ENCODE results near the gene EPS8L1. TPM values are rescaled to one million over a fixed set of nuclear protein-coding genes. Genes with fewer than 3 reads are reported as not detected.

The EPS8L1 gene
- total and polyA plus RNA-seq, 2 donors (not counting 1 experiment from before 2014, with no cell fraction given): 0.72 to 1.0 TPM

GRCh38 chr19:55117663-55118391 is 42.2 kb downstream of the EPS8L1 start:
- no peaks in the 10 kb centered on the region for H3K36me3 ChIP-seq (replicated peaks in 1 of 2; ENCODE audit: control extremely low read depth in 1 of 2, control insufficient read depth in 1 of 2, extremely low read depth in 1 of 2, insufficient read depth in 2 of 2, low read length in 1 of 2)
- intact Hi-C loops (cut with micrococcal nuclease): loop anchor here (1.0 to 10.0 kb wide), 7 partner anchors 55 to 1003 kb away; partner anchors contain the start of genes EPN1, PRPF31, RDH13 and RPL28
- no peak for TF ChIP-seq EZH2 (IDR thresholded peaks at IDR 0.05; ENCODE audit: borderline replicate concordance, insufficient read depth, low read depth, low read length, poor library complexity, severe bottlenecking)
- TF ChIP-seq CTCF (IDR thresholded peaks at IDR 0.05): no peak

More at GRCh38 chr19:55117663-55118391, 42.2 kb downstream of the EPS8L1 start:
- H3K4me3 ChIP-seq (ENCODE audit: control extremely low read depth in 1 of 5, extremely low read depth in 1 of 5, insufficient read depth in 1 of 5, low read depth in 2 of 5, low read length in 4 of 5): peak overlapping the region; percentile 52 to 83 (median 75)
- H3K4me1 ChIP-seq (ENCODE audit: control insufficient read depth in 2 of 2, insufficient read depth in 2 of 2, low read length in 2 of 2): peaks cover 12 to 42% of the 10 kb centered on the region in 2 donors
- H3K9ac ChIP-seq (ENCODE audit: low read length): peak overlapping the region; percentile 82
- Mint-ChIP-seq H3K4me3 (peak overlapping the region; percentile 98), H3K4me1 (peaks cover 49% of the 10 kb centered on the region), H3K27me3 (peaks cover 4% of the 10 kb centered on the region), H3K27ac (peak overlapping the region; percentile 97), H3K9me3 (ENCODE audit: insufficient read depth) (no peaks in the 10 kb centered on the region)
- POLR2A ChIA-PET: interaction anchor here (1.0 to 1.2 kb wide), 3 partner anchors 31 to 481 kb away, joined by 3 read pairs; partner anchors contain the start of genes FIZ1 and UBE2S
- H3K27ac ChIP-seq (ENCODE audit: low read length in 2 of 2): peak overlapping the region in 1 of 2 donors; percentile 2
- H4K20me1 ChIP-seq (ENCODE audit: control insufficient read depth, insufficient read depth, low read length, poor library complexity, severe bottlenecking): peaks cover 42% of the 10 kb centered on the region
- no peaks in the 10 kb centered on the region for H3K27me3 ChIP-seq (replicated peaks in 1 of 4; ENCODE audit: control extremely low read depth in 1 of 4, control insufficient read depth in 3 of 4, insufficient read depth in 4 of 4, low read length in 3 of 4)
- no peaks in the 10 kb centered on the region for H3K9me3 ChIP-seq (ENCODE audit: control extremely low read depth in 1 of 3, control insufficient read depth in 2 of 3, insufficient read depth in 1 of 3, low read length in 2 of 3)
- 1% methylated on average over 37 of the region's 44 CpGs for WGBS (ENCODE audit: insufficient coverage)
- CTCF ChIA-PET: interaction anchor here (0.7 to 1.8 kb wide), 3 partner anchors 23 to 397 kb away, joined by 3 to 10 read pairs (median 3); no protein-coding TSS in a partner anchor
- peaks cover 43% of the 10 kb centered on the region for H3K79me2 ChIP-seq (ENCODE audit: control insufficient read depth, insufficient read depth, low read length)
- ATAC-seq (ENCODE audit: low read depth): peak; percentile 95
- DNase-seq: peak; percentile 95
- H2AFZ ChIP-seq (ENCODE audit: insufficient read depth, low read depth, low read length, poor library complexity, severe bottlenecking): peak overlapping the region; percentile 87
- H3K4me2 ChIP-seq (replicated peaks; ENCODE audit: low read depth, low read length, poor library complexity, severe bottlenecking): peak overlapping the region; percentile 90

All from B cell (primary cell).